ENCODE data around the gene PNKP. TPM values are rescaled to one million over a fixed set of nuclear protein-coding genes. Genes with fewer than 3 reads are reported as not detected.

PNKP gene
- polyA plus RNA-seq, 1 experiment: 13.0 TPM

DNA sequence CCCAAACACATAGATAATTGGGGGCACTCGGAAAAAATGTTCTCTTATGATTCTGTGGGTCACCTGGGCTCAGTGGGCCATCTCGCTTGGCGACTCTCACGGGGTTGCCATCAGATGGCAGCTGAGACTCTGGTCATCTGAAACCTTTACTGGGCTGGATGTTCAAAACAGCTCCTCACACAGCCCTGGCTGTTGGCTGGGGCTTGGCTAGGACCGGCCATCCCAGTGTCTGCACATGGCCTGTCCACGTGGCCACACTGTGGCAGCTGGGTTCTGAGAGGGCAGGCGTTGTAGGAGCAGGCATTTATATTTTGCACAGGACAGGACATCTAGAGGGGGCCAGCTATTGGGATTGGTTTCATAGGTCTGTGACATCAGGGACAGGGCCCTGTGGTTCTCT is 33.8 kb downstream of the PNKP start:
- POLR2A ChIA-PET: no interaction called here
- Histone ChIP-seq H3K4me3 (ENCODE audit: low read depth, low read length) (no peak overlapping the region), H3K27ac (ENCODE audit: low read depth, low read length) (no peak overlapping the region), H3K27me3 (ENCODE audit: control insufficient read depth, insufficient read depth, low read length) (no peaks in the 10 kb centered on the region), H3K9me3 (ENCODE audit: control insufficient read depth, insufficient read depth, low read length) (no peaks in the 10 kb centered on the region; the same call in 1 of the 2 replicates)
- TF ChIP-seq, protein P1, sequence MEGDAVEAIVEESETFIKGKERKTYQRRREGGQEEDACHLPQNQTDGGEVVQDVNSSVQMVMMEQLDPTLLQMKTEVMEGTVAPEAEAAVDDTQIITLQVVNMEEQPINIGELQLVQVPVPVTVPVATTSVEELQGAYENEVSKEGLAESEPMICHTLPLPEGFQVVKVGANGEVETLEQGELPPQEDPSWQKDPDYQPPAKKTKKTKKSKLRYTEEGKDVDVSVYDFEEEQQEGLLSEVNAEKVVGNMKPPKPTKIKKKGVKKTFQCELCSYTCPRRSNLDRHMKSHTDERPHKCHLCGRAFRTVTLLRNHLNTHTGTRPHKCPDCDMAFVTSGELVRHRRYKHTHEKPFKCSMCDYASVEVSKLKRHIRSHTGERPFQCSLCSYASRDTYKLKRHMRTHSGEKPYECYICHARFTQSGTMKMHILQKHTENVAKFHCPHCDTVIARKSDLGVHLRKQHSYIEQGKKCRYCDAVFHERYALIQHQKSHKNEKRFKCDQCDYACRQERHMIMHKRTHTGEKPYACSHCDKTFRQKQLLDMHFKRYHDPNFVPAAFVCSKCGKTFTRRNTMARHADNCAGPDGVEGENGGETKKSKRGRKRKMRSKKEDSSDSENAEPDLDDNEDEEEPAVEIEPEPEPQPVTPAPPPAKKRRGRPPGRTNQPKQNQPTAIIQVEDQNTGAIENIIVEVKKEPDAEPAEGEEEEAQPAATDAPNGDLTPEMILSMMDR (IDR thresholded peaks at IDR 0.05; ENCODE audit: low read depth, low read length): no peak
- CTCF ChIA-PET: no interaction called here
- no peak for DNase-seq (ENCODE audit: low read depth, low spot score)

DNA sequence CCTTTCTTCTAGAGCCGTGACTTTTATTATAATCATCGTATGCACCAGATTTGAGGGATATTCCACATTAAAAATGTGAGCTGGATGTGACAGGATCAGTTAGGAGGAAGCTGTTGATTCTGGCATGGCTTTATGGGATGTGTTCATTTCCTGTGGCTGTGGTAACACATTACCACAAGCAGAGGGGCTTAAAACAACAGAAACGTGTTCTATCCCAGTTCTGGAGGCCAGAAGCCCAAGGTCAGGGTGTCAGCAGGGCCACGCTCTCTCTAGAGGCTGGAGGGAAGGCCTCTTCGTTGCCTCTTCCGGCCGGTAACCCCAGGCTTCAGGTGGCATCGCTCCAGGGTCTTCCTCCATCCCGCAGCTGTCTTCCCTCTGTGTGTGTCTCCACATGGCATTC is 34.8 kb downstream of the PNKP start:
- no peak overlapping the region for H3K27ac ChIP-seq (ENCODE audit: low read depth, low read length)
- TF ChIP-seq, protein P1 (IDR thresholded peaks at IDR 0.05; ENCODE audit: low read depth, low read length): no peak
- no peaks in the 10 kb centered on the region for H3K27me3 ChIP-seq (ENCODE audit: control insufficient read depth, insufficient read depth, low read length)
- CTCF ChIA-PET: no interaction called here
- no peak for DNase-seq (ENCODE audit: low read depth, low spot score)
- POLR2A ChIA-PET: no interaction called here
- H3K9me3 ChIP-seq (ENCODE audit: control insufficient read depth, insufficient read depth, low read length): no peaks in the 10 kb centered on the region; the same call in 1 of the 2 replicates
- no peak overlapping the region for H3K4me3 ChIP-seq (ENCODE audit: low read depth, low read length)

DNA sequence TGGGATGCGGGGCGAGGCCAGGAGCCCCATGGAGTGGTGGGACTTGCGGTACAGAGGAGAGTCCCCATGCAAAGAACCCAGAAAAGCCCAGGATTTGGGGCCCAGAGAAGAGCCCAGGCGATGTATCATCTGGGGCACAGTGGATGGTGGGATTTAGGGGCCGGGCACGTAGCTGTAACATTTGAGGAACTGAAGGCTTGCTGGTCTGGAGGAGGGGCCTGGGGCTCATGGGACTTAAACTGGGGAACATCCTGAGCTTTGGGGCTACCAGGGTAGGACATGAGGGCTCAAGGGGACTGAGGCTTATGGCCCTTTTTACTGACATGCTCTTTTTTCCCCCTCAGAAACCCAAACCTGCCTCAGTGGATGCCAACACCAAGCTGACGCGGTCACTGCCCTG is 35.8 kb downstream of the PNKP start:
- TF ChIP-seq, protein P1 (IDR thresholded peaks at IDR 0.05; ENCODE audit: low read depth, low read length): no peak
- no peak overlapping the region for H3K4me3 ChIP-seq (ENCODE audit: low read depth, low read length)
- ChIA-PET CTCF (no interaction called here), POLR2A (no interaction called here)
- H3K27ac ChIP-seq (ENCODE audit: low read depth, low read length): no peak overlapping the region
- no peaks in the 10 kb centered on the region; the same call in 1 of the 2 replicates for H3K9me3 ChIP-seq (ENCODE audit: control insufficient read depth, insufficient read depth, low read length)
- no peak for DNase-seq (ENCODE audit: low read depth, low spot score)
- H3K27me3 ChIP-seq (ENCODE audit: control insufficient read depth, insufficient read depth, low read length): no peaks in the 10 kb centered on the region

DNA sequence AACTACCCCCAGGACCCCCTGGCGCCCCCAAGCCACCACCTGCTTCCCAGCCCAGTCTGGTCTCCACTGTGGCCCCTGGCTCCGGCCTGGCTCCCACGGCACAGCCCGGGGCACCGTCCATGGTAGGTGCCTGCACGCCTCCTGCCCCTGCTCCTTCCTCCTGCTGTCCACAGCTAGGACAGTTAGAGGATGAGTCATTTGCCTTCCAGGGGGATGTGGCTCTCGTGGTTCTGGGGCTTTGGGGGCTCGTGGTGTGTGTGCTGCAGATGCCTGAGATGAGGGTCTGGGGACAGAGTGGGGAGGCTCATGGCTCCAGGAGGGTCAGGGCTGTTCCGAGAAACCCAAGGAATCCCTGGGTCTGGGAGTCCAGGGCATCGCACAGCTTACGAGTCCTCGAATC is 36.6 kb downstream of the PNKP start:
- no peak for DNase-seq (ENCODE audit: low read depth, low spot score)
- Histone ChIP-seq H3K9me3 (ENCODE audit: control insufficient read depth, insufficient read depth, low read length) (no peaks in the 10 kb centered on the region; the same call in 1 of the 2 replicates), H3K27me3 (ENCODE audit: control insufficient read depth, insufficient read depth, low read length) (no peaks in the 10 kb centered on the region), H3K4me3 (ENCODE audit: low read depth, low read length) (no peak overlapping the region), H3K27ac (ENCODE audit: low read depth, low read length) (no peak overlapping the region)
- CTCF ChIA-PET: no interaction called here
- POLR2A ChIA-PET: no interaction called here
- TF ChIP-seq, protein P1 (IDR thresholded peaks at IDR 0.05; ENCODE audit: low read depth, low read length): no peak

DNA sequence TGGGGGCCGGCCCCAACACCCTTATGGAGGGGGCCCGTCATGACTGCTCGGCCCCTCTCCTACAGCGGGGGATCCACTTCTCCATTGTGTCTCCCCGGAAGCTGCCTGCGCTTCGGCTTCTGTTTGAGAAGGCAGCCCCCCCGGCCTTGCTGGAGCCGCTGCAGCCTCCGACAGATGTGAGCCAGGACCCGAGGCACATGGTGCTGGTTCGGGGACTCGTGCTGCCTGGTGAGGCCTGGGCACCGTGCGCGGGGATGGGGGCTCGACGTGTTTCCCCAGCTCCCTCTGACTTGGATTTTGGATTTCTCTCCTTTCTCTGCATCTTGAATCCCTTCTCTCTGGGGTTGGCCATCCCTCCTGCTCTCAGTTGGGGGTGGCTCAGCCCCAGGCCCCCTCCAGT is 37.7 kb downstream of the PNKP start:
- H3K4me3 ChIP-seq (ENCODE audit: low read depth, low read length): no peak overlapping the region
- H3K9me3 ChIP-seq (ENCODE audit: control insufficient read depth, insufficient read depth, low read length): no peaks in the 10 kb centered on the region; the same call in 1 of the 2 replicates
- CTCF ChIA-PET: no interaction called here

More for the DNA sequence above, 37.7 kb downstream of the PNKP start:
- no peak overlapping the region for H3K27ac ChIP-seq (ENCODE audit: low read depth, low read length)
- TF ChIP-seq, protein P1 (IDR thresholded peaks at IDR 0.05; ENCODE audit: low read depth, low read length): no peak
- POLR2A ChIA-PET: no interaction called here
- H3K27me3 ChIP-seq (ENCODE audit: control insufficient read depth, insufficient read depth, low read length): no peaks in the 10 kb centered on the region
- no peak for DNase-seq (ENCODE audit: low read depth, low spot score)
